IPS-NIHi7 (cell line): ENCODE results near the gene ZMYM2.
"Not testable (repeated sequence)": the region's sequence is repeated elsewhere in the genome, so short reads cannot be mapped to it uniquely, and the experiment has no call there.

ENCODE experiments used
- DNase-seq: peaks from one replicate; pipeline ENCODE4 v3.0.0; 2012; ENCODE audit warnings: mixed read lengths; ENCODE audit errors: extremely low spot score

ZMYM2 gene

DNA sequence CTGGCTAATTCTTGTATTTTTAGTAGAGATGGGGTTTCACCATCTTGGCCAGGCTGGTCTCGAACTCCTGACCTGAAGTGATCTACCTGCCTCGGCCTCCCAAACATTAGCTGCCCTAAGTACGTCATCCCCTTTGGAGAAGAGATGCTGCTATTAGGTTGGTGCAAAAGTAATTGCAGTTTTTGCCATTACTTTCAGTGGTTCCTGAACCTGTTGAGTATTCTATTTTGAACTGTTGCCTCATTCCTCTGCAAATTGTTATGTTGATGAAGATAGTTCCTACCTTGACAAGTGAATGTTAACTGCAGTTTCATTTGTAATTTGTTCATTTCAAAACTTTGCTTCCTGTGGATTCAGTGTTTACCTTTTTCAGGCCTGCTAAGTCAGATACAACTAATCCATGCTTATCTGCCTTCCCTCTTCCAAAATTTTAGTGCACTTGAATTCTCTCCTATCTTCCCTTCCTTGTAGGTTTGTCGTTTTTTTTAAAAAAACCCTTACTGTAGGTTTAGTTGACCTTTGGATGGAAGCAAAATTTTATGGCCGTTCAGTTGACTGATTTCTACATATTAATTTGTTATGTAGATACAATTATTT lies 24.0 kb downstream of the ZMYM2 start:
- DNase-seq, result no peak

DNA sequence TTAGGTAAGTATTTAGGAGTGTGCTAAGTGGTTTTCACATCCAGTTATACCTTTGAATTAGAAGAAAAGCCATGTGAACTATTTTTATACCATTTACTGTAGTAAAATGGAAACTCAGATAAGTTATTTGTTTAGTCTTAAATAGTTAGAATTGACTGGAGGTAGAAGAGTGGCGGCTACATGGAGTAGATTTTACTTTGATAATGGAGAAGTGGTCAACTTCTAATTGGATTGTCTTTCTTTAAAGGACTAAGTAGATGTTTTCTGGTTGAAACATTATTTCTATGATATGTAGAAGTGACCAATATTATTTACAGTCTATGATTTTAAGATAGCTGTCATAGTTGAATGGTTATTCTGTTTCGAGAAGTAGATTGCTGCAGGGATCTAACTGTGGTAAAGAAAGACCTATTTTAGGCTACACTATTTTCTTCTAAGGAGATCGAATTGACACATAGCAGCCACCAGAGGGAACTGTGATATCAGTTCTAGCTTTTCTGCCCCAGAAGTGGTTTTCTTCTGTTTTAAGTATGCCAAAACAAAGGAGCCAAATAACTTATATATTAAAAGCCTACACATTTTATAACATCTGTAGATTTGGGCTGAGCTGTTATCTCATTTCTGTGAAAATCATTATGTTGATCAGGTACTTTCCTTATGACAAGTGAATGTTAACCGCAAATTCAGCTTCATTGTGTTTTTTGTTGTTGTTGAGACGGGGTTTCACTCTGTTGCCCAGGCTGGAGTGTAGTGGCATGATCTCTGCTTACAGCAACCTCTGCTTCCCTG lies 26.1 kb downstream of the ZMYM2 start:
- DNase-seq, result peak; percentile 44

DNA sequence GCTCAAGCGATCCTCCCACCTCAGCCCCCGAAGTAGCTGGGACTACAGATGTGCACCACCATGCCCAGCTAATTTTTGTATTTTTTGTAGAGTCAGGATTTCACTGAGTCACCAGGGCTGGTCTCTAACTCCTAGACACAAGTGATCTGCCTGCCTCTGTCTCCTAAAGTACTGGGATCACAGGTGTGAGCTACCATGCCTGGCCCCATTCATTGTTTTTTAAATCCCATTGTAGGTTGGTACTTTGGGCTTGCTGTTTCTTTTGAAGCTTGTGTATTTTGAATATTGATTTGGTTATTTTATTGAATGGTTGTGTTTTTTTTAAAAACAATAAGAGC lies 26.7 kb downstream of the ZMYM2 start:
- DNase-seq, result no peak

DNA sequence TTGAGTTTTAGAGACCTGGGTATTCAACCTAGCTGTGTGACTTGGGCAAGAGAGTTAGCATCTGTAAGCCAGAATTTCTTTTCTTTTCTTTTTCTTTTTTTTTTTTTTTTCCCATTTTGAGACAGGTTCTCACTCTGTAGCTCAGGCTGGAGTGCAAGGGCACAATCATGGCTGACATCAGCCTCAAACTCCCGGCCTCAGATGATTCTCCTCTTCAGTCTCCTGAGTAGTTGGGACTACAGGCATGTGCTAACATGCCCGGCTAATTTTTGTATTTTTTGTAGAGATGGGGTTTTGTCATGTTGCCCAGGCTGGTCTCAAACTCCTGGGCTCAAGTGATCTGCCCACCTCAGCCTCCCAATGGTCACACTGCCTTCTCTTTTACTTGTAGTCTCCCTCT lies 33.0 kb downstream of the ZMYM2 start:
- DNase-seq, result no peak

DNA sequence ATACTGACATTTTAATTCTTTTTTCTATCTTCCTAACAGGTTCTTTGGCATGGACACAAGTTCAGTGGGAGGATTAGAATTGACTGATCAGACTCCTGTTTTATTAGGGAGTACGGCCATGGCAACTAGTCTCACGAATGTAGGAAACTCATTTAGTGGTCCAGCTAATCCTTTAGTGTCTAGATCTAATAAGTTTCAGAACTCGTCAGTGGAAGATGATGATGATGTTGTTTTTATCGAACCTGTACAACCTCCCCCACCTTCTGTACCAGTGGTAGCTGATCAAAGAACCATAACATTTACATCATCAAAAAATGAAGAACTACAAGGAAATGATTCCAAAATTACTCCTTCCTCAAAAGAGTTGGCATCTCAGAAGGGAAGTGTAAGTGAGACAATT lies 34.5 kb downstream of the ZMYM2 start:
- DNase-seq, result no peak

DNA sequence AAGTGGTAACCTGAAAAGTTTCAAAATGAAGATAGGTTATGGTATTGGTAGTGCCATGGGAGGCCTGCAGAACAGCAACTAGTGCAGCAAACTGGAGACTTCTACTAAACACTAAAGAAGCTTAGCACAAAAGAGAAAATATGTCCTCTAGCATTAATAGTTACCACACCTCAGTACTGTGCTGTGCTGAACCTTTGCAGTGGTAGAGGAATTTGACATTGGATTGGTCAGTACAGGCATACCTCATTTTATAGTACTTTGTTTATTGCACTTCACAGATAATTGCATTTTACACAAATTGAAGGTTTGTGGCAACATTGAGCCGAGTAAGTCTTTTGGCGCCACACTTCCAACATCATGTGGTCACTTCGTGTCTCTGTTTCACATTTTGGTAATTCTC lies 40.4 kb downstream of the ZMYM2 start:
- no peak for DNase-seq

DNA sequence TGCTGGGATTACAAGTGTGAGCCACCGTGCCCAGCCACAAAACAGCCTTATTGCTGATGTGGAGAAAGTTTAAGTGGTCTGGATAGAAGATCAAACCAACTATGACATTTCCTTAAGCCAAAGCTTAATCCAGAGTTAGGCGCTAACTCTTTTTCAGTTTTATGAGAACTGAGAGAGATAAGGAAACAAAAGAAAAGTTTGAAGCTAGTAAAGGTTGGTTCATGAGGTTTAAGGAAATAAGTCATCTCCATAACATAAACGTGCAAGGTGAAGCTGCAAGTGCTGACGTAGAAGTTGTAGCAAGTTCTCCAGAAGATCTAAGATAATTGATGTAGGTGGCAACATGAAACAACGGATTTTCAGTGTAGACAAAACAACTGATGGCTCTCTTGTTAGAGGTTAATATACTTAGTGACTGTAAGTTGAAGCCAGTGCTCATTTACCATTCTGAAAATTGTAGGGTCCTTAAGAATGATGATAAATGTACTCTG lies 41.6 kb downstream of the ZMYM2 start:
- DNase-seq, result no peak

DNA sequence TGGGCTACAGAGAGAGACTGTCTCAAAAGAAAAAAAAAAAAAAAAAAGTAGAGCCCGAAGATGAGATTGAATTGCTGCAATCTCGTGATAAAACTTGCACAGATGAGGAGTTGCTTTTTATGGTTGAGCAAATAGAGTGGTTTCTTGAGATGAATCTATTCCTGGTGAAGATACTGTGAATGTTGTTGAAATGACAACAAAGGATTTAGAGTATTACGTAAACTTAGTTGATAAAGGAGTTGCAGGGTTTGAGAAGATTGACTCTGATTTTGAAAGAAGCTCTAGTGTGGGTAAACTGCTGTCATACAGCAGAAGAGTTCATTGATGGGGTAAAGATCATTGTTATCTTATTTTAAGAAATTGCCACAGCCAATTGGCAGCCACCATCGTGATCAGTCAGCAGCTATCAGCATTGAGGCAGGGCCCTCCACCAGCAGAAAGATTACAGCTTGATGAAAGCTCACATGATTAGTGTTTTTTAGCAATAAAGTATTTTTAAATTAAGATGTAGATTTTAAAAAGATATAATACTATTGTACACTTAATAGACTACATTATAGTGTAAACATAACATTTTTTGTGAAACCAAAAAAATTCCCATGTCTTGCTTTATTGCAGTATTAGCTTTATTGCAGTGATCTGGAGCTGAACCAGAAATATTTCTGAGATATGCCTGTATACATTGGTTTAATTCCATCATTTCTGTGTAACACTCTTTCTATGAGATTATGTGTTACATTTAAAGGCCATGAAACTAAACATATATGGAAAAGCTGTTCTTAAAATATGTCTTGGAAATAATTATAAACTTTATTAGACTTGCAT lies 43.1 kb downstream of the ZMYM2 start:
- no peak for DNase-seq

DNA sequence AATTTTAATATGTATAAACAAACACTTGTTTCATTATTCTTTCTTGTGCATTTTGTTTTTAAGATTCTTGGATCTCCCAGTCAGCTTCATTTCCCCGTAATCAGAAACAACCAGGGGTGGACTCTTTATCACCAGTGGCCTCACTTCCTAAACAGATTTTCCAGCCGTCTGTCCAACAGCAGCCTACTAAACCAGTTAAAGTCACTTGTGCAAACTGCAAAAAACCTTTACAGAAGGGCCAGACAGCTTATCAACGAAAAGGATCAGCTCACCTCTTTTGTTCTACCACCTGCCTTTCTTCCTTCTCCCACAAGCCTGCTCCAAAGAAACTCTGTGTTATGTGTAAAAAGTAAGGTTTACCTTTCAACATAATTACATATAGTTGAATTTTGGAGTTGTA lies 44.3 kb downstream of the ZMYM2 start:
- no peak for DNase-seq

DNA sequence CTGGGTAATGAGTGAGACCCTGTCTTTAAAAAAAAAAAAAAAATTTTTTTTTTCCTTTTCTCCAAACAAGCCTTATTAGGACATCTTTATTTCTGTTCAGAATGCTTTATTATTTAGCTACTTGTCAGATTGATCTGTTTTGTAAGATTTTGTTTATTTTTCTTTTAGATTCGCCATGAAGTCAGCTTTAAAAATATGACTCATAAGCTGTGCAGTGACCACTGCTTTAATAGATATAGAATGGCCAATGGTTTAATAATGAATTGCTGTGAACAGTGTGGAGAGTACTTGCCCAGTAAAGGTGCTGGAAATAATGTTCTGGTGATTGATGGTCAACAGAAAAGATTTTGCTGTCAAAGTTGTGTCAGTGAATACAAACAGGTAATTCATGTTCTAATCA lies 47.7 kb downstream of the ZMYM2 start:
- no peak for DNase-seq

DNA sequence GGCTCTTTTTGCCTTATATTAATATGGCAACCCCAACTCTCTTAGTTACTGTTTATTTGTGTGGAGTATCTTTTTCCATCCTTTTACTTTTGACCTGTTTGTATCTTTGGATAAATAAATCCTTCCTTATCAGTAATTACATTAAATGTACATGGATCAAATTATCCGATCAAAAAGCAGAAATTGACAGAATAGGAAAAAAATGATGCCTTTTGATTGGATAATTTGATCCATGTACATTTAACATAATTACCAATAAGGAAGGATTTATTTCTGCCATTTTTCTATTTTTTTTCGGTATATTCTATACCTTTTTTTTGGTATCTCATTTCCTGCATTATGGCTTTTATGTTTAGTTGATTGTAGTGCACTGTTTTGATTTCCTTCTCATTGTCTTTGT lies 57.2 kb downstream of the ZMYM2 start:
- DNase-seq, result no peak

DNA sequence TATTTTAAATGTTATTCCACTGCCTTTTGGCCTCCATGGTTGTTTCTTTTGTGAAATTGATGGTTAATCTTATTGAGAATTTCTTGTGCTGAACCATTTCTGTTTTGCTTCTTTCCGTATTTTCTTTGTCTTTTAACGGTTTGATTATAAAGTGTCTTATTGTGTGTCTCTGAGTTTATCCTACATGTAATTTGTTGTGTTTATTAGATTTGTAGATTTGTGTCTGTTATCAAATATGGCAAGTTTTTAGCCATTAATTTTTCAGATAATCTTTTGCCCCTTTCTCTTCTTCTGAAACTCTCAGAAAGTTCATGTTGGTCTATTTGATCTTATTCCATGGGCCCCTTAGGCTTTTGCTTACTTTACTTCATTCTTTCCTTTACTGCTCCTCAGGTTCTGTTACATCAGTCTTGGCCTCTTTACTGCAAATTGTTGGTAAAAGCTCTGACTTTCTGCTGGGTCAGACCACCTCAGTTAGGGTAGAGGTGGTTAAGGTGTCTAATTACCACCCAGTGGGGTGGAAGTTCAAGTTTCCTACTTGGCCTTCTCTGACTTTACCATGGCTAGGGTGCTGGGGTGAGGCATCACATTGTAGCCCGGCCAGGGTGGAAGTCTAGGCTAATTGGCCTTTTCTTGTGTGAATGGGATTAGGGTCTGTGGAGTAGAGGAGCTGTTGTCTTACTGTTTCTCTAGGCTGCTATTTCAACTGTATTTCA lies 58.3 kb downstream of the ZMYM2 start:
- DNase-seq, result peak; percentile 20

DNA sequence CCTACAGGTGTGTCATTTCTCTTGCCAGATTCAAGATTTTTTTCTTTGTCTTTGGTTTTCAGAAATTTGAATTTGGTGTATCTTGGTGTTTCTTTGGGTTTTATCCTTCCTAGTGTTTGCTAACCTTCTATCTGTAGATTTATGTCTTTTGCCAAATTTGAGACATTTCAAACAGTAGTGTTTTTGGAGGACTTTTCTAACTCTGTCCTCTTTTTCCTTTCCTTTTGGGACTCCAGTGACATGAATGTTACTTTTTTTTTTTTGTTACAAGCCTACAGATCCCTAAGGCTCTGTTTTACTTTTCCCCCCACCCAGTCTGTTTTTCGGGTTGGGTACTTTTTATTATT lies 58.8 kb downstream of the ZMYM2 start:
- DNase-seq, result no peak

DNA sequence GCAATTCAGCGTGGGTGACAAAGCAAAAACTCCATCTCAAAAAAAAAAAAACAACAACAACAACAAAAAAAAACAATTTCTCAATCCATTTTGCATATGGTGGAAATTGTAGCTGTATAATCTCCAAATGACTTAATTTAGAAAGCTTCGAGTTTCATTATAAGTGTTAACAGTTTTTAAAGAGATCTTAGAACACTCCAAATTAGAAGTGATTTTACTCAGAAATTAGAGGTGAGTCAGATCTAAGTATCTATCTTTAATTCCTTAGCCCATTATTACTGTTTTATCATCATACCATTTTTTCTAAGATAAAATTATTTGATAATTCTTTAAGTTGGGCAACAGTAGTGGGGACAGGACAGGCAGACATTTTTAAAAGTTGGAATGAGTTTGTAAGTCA lies 60.5 kb downstream of the ZMYM2 start:
- DNase-seq, result no peak

DNA sequence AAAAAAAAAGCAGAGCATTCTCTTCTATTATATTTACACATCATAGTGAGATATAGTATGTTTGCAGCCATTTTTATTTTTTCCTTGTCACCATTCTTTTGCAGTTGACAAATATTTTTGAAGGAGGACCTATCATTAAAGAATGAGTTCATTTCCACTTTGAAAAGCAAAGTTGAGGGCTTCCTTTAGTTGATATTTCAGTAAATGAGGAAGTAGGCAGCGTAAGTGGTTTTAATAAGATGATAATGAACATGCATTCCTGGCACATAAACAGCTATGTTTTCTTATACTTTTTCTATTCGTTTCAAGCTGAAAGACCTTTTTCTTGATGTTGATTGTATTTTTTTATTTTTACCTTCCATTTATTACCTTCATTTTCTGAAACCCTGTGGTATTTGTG lies 66.2 kb downstream of the ZMYM2 start:
- no peak for DNase-seq

DNA sequence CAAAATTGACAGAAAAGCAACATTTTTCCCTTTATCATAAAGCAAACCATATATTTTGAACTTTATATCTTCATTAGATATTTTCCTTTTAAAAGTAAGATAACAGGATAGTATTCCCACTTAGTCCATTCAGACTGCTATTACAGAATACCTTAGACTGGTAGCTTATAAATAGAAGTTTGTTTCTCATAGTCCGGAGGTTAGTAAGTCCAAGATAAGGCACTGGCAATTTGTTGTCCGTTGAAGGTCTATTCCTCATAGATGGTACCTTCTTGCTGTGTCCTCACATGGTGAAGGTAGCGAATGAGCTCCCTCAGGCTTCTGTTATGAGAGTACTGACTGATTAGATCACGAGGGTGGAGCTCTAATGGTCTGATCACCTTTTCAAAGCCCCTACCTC lies 70.4 kb downstream of the ZMYM2 start:
- DNase-seq, result no peak

DNA sequence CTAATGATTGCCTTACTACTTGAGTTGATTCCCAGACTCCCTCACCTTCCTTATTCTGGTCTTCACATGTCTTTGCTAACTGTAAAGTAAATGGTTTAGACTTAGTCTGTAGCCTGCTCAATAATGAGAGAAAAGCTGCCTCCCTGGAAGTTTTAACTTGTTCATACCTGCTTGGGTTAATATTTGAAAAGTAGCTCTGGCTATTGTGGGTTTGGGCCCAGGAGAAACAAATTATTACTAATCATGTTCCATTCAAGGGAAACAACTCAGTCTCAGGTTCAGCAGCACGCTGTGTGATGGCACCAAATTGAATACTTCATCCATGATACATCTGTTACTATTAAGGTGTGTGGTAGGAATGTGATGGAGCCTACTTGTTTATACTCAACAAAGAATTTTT lies 75.0 kb downstream of the ZMYM2 start:
- no peak for DNase-seq

DNA sequence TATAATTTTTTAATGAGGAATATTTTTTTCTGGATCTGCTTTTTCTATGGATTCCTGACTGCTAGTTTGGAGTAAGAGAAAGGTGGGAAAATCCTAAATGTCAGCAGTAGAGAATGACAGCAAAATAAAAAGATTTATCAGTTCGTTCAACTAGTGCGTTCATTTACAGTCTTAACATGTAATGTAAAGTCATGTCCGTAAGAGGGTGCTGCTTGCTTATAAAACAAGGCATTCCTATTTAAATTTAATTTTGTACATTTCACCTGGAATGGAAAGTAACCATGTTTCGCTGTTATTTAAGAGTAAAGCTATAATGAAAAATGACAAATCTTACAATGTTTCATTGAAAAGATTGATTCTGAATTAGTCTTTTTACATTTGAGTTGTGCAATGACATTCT lies 76.6 kb downstream of the ZMYM2 start:
- no peak for DNase-seq

DNA sequence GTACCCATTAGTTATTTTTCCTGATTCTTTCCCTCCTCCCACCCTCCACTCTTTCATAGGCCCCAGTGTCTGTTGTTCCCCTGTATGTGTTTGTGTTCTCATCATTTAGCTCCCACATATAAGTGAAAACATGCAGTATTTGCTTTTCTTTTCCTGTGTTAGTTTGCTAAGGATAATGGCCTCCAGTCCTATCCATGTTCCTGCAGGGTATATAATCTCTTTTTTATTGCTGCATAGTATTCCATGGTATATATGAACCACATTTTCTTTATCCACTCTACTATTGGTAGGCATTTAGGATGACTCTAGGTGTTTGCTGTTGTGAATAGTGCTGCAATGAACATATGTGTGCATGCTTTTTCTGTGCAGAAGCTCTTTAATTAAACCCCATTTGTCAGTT lies 79.4 kb downstream of the ZMYM2 start:
- DNase-seq, result no peak

DNA sequence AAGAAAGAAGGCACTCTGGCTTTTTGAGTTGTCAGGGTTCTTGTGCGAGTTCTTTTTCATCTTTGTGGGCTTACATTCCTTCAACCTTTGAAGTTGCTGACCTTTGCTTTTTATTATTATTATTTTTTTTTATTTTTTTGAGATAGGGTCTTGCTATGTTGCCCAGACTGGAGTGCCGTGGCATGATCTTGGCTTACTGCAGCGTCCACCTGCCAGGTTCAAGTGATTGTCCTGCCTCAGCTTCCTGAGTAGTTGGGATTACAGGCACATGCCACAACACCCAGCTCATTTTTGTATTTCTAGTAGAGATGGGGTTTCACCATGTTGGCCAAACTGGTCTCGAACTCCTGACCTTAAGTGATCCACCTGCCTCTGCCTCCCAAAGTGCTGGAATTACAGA lies 84.1 kb downstream of the ZMYM2 start:
- DNase-seq, result not testable (repeated sequence)

DNA sequence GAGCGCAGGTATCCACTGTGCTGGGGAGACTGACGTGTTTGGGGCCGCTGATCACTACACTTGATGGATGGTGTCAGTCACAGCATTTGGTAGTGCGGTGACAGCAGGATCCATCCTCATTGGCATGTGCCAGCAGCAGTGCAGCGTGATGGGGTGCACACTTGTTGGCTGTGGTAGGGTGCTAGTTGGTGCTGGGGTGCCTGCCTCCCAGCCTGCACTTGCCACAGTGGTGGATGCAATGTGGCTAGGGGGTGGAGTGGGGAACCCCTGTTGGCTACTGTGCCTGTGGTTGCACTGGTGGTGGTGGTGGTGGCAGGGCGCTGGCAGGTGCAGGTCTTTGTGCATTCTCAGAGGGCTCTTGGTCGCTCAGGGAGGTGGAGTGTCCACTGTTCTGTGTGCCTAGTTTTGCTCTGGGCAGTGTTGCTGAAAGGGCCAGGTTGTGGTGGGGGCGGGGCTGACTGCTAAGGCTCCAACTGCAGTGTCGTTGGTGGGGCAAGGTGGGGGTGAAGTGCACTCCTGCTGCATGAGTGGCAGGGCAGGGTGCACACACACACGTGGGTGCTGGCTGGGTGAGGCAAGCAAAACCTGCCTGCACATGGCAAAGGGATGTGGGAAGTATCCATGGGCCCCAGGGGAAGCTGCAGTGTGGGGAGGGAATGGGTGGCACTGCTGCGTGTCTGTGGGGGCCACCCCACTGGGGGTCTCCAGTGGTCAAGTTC lies 84.8 kb downstream of the ZMYM2 start:
- no peak for DNase-seq

DNA sequence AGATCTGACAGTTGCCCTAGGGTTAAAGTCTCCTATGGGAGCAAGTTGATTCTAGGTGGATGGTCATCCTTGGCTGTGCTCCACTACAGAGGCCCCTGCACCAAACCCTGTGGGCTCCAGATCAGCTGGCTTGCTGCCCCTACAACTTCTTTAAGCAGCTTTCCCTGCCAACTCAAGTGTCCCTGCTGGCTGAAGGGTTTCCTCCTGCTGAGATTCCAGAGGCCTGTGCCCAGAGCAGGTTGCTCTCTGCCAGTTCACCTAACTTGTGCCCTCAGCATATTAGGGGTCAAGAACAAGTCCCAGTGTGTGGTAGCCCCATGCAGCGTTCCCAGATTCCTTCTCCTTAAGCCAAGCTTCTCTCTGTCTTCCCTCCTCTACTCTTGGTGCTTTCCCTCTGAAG lies 85.6 kb downstream of the ZMYM2 start:
- no peak for DNase-seq
